COR-L47 (cell line): Measurements from ENCODE around the gene RELB.

ENCODE experiments used
- DNase-seq: peaks from one replicate; lab custom pipeline; 2025; lab: John Stamatoyannopoulos, UW

Gene RELB

DNA sequence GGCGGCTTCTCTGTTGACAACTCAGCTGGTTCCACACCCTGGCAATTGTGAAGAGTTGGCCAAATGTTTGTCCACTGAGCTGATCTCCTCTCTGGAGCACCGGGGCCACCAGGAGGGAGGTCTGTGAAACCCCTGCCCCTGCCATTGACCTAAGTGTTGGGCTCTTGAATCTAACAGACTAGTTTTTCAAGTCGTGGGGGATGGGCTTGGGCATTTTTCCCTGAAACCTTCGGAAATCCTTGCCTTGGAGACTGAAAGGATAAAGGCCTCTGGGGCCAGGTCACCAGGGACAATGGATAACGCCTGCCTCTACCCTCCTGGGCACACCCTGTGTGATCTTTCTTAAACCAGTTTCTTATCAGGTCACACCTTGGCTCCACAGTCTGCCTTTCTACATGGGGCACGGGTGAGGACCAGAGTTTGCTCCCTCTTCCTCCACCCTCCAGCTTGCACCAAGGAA is 78.7 kb downstream of the RELB start:
- DNase-seq = peak; percentile 36

DNA sequence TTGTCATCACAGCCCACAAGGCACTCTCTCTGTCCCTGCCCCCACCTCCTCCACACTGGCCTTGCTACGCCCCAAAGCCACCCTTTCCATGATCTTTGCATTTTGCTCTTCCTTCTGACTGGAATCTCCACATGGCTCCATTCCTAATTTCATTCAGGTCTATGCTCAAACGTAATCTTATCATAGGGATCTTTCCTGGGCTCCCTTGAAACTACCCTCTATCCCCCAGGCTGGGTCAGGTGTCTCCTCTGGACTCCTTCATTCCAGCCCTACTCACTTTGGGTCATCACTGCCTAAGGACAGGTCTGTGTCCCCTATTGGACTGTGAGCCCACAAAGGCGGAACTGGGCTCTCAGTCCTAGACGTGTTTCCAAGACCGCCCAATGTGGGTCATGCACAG is 80.9 kb downstream of the RELB start:
- no peak for DNase-seq

DNA sequence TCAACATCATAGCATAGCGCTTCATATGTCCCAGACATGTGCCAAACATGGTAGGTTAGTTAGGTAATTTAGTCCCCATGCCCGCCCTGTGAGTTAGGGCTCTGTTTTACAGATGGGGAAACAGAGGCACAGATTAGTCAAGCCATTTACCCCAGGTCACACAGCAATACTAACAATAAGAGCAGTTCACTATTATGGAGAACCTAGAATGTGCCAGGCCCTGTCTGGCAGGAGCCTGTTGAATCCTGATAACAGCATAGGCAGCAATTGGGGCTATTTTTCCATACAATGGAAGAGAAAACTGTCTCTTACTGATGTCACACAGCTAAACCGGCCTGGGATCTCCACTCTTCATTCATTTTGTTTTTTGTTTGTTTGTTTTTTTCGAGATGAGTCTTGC is 85.2 kb downstream of the RELB start:
- DNase-seq = no peak

DNA sequence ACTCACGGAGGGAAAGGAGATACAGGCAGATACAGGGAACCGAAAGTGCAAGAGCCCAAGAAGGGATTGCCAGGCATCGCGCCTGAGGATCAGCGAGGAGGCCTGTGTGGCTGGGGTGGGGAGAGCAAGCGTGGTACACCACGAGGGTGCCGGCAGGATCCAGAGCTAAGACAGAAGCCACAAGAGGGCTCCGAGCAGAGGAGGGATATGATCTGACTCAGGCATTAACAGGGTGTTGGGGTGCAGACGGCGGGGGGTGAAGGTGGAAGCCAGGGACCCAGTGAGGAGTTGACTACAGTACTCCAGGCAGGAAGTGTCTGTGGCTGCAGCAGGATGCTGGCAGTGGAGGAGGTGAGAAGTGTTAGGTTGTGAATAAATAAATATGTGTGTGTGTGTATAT is 86.3 kb downstream of the RELB start:
- DNase-seq = no peak
